ENCODE data around the gene FAM78B.

Gene FAM78B, protein sequence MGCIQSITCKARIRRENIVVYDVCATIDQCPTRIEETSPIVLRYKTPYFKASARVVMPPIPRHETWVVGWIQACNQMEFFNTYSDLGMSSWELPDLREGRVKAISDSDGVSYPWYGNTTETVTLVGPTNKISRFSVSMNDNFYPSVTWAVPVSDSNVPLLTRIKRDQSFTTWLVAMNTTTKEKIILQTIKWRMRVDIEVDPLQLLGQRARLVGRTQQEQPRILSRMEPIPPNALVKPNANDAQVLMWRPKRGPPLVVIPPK

GRCh38 chr1:166166698-166167571 lies at the start of gene FAM78B:
FAM78B (minus strand) TSS chr1:166167001; CDS start chr1:166166248, 753 bp downstream.
- Mint-ChIP-seq H3K4me3 (peak within 1 kb of the TSS; percentile 88), H3K4me1 (peaks cover 10% of the 10 kb centered on the region), H3K9me3 (no peaks in the 10 kb centered on the region), H3K27ac (no peak within 1 kb of the TSS), H3K27me3 (peaks cover 6% of the 10 kb centered on the region), H3K36me3 (no peaks in the 10 kb centered on the region)
- DNase-seq (ENCODE audit: low spot score in 2 of 2) (peak; percentile 53 to 54), ATAC-seq (ENCODE audit: low read depth) (peak; percentile 81)

DNA sequence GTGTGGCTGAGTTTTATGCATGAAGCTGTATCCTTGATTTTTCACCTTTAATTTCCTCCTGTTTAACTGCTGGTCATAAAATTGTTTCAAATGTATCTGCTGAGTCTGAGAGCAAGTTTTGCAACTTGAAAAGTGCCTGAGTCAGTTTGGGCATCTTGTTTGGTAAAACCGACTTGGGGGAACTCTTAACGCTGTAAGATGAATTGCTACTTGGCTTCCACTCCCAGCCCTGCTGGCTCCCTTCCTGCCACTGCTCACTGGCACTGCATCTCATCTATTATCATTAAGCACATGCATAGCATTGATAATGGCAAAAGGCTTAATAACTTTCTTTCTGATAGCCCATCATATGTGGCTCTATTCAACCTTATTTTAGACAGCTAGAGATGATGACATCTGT lies 35.7 kb upstream of the FAM78B start:
- DNase-seq (ENCODE audit: low spot score in 2 of 2), result no peak
- peaks cover 6% of the 10 kb centered on the region for H3K27me3 Mint-ChIP-seq
- no peaks in the 10 kb centered on the region for H3K9me3 Mint-ChIP-seq
- no peak overlapping the region for H3K27ac Mint-ChIP-seq
- H3K36me3 Mint-ChIP-seq, result no peaks in the 10 kb centered on the region
- no peaks in the 10 kb centered on the region for H3K4me1 Mint-ChIP-seq
- ATAC-seq (ENCODE audit: low read depth), result no peak
- no peak overlapping the region for H3K4me3 Mint-ChIP-seq

GRCh38 chr1:166200743-166201142 lies 33.9 kb upstream of the FAM78B start:
- H3K36me3 Mint-ChIP-seq, result no peaks in the 10 kb centered on the region
- no peak for DNase-seq (ENCODE audit: low spot score in 2 of 2)
- no peaks in the 10 kb centered on the region for H3K4me1 Mint-ChIP-seq
- no peaks in the 10 kb centered on the region for H3K9me3 Mint-ChIP-seq
- H3K27ac Mint-ChIP-seq, result no peak overlapping the region
- H3K27me3 Mint-ChIP-seq, result peaks cover 8% of the 10 kb centered on the region
- ATAC-seq (ENCODE audit: low read depth), result no peak
- no peak overlapping the region for H3K4me3 Mint-ChIP-seq

DNA sequence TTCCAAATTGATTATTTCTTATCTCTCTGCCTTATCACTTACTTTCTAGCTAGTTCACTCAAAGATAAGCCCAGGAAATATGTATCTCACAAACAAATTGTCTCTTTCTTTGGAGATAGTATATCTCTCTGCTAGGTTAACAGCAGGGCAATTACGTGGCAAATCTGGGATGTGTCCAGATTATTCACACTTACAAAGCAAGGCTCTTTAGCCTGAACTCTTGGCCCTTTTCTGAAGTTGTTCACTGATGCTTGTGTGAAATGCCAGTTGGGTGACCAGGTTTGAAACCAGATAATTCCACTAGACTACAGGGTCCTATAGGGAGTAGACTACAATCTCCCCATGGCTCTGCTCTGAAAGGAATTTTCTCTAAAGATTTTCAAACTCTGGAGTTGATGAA lies 30.8 kb upstream of the FAM78B start:
- DNase-seq (ENCODE audit: low spot score in 2 of 2) (no peak), ATAC-seq (ENCODE audit: low read depth) (no peak)
- no peaks in the 10 kb centered on the region for H3K36me3 Mint-ChIP-seq
- no peak overlapping the region for H3K4me3 Mint-ChIP-seq
- no peak overlapping the region for H3K27ac Mint-ChIP-seq
- no peaks in the 10 kb centered on the region for H3K9me3 Mint-ChIP-seq
- H3K4me1 Mint-ChIP-seq, result no peaks in the 10 kb centered on the region
- peaks cover 14% of the 10 kb centered on the region for H3K27me3 Mint-ChIP-seq

- Mint-ChIP-seq H3K36me3 (no peaks in the 10 kb centered on the region), H3K4me1 (no peaks in the 10 kb centered on the region), H3K4me3 (no peak overlapping the region), H3K9me3 (no peaks in the 10 kb centered on the region), H3K27me3 (peaks cover 14% of the 10 kb centered on the region), H3K27ac (no peak overlapping the region)
- DNase-seq (ENCODE audit: low spot score in 2 of 2) (no peak), ATAC-seq (ENCODE audit: low read depth) (no peak)
Observed at GRCh38 chr1:166197141-166197540, 30.3 kb upstream of the FAM78B start.

GRCh38 chr1:166193057-166193698 lies 26.4 kb upstream of the FAM78B start:
- Mint-ChIP-seq H3K9me3 (no peaks in the 10 kb centered on the region), H3K4me3 (no peak overlapping the region), H3K27ac (no peak overlapping the region), H3K36me3 (no peaks in the 10 kb centered on the region), H3K4me1 (no peaks in the 10 kb centered on the region), H3K27me3 (peaks cover 9% of the 10 kb centered on the region)
- DNase-seq (ENCODE audit: low spot score in 2 of 2), result no peak
- no peak for ATAC-seq (ENCODE audit: low read depth)

- H3K27me3 Mint-ChIP-seq, result peaks cover 8% of the 10 kb centered on the region
- no peaks in the 10 kb centered on the region for H3K36me3 Mint-ChIP-seq
- DNase-seq (ENCODE audit: low spot score in 2 of 2), result no peak
- ATAC-seq (ENCODE audit: low read depth), result no peak
- H3K9me3 Mint-ChIP-seq, result no peaks in the 10 kb centered on the region
- no peaks in the 10 kb centered on the region for H3K4me1 Mint-ChIP-seq
- no peak overlapping the region for H3K27ac Mint-ChIP-seq
- no peak overlapping the region for H3K4me3 Mint-ChIP-seq
Observed at GRCh38 chr1:166190400-166190799, 23.6 kb upstream of the FAM78B start.

DNA sequence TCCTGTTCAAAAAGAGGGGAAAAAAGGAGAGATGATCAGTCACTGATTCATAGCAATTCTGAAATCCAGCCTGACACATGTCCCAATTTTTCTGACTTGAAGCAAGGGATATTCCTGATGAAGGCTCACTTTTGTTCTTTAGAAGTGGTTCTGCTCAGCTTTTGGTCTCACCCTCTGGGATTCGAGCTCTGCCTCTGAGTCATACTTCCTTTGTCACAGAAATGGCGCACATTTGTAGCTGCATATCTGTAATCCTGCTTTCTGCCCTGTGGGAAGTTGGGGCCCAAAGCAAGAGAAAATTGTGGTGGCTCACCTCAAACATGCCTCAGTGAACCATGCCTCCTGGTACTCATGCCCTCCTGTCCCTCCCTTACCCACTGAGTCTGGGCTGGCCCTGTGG lies 22.3 kb upstream of the FAM78B start:
- H3K27ac Mint-ChIP-seq, result no peak overlapping the region
- no peak for DNase-seq (ENCODE audit: low spot score in 2 of 2)
- ATAC-seq (ENCODE audit: low read depth), result no peak
- no peaks in the 10 kb centered on the region for H3K36me3 Mint-ChIP-seq
- peaks cover 10% of the 10 kb centered on the region for H3K27me3 Mint-ChIP-seq
- H3K9me3 Mint-ChIP-seq, result no peaks in the 10 kb centered on the region
- H3K4me3 Mint-ChIP-seq, result no peak overlapping the region
- H3K4me1 Mint-ChIP-seq, result no peaks in the 10 kb centered on the region

DNA sequence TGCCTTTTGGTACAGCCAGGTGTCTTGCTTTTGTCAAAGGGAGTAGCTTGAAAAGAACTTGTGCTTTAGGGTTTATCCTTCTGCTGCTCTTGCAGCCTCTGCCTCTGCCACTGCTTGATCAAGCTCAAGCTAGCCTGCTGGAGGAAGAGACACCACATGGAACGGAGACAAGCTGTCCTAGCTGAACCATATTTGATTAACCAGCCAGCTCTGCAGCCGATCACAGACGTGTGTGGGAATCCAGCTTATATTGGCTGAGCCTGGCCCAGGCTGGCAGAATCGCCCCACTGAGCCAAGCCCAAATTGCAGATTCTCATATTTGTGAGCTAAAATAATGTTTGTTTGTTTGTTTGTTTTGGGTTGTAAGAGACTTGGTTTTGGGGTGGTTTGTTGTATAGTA lies 18.7 kb upstream of the FAM78B start:
- DNase-seq (ENCODE audit: low spot score in 2 of 2) (no peak), ATAC-seq (ENCODE audit: low read depth) (no peak)
- Mint-ChIP-seq H3K9me3 (no peaks in the 10 kb centered on the region), H3K27ac (no peak overlapping the region), H3K27me3 (peaks cover 9% of the 10 kb centered on the region), H3K36me3 (no peaks in the 10 kb centered on the region), H3K4me3 (no peak overlapping the region), H3K4me1 (no peaks in the 10 kb centered on the region)

GRCh38 chr1:166184897-166185296 lies 18.1 kb upstream of the FAM78B start:
- H3K4me1 Mint-ChIP-seq, result no peaks in the 10 kb centered on the region
- DNase-seq (ENCODE audit: low spot score in 2 of 2) (no peak), ATAC-seq (ENCODE audit: low read depth) (no peak)
- H3K9me3 Mint-ChIP-seq, result no peaks in the 10 kb centered on the region
- H3K27me3 Mint-ChIP-seq, result peaks cover 9% of the 10 kb centered on the region
- no peaks in the 10 kb centered on the region for H3K36me3 Mint-ChIP-seq
- H3K4me3 Mint-ChIP-seq, result no peak overlapping the region
- no peak overlapping the region for H3K27ac Mint-ChIP-seq

DNA sequence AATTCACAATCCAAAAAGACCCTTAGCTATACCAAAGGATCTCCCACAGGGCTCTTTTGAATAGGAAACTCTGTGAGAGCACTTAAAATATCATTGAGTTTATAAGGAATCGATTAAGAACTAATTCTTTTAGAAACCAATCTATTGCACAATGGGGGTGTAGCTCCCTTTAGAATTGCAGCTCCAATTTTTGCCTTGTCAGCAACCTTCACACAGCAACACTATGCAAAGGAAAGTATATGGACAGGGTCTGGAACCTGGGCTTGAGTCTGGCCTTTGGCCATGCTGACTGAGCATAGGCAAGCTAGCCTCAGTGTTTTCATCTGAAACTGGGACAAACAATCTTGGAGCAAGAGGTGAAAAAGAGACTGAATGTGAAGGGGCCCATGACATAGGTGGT lies 17.2 kb upstream of the FAM78B start:
- H3K4me1 Mint-ChIP-seq, result no peaks in the 10 kb centered on the region
- DNase-seq (ENCODE audit: low spot score in 2 of 2) (no peak), ATAC-seq (ENCODE audit: low read depth) (no peak)
- H3K9me3 Mint-ChIP-seq, result no peaks in the 10 kb centered on the region
- H3K36me3 Mint-ChIP-seq, result no peaks in the 10 kb centered on the region
- no peak overlapping the region for H3K27ac Mint-ChIP-seq
- no peak overlapping the region for H3K4me3 Mint-ChIP-seq
- H3K27me3 Mint-ChIP-seq, result peaks cover 9% of the 10 kb centered on the region

DNA sequence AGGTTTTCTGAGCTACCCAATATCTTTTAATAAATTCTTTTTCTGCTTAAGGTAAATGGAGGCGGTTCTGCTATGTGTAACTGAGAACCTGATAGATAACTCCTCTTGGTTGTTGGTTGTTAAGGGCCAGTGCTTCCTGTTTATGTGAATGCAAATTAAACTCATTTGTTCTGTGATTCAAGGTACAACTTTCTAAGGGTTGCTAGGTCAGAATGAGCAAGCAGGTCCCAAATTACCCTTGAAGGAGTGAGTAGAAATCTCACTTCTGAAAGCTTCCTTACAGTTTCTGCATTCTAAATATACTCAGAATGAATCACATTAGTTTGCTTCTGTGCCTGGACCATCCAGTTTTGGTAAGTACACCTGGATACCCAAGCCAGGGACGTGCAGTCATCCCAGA lies 15.5 kb upstream of the FAM78B start:
- no peak for ATAC-seq (ENCODE audit: low read depth)
- H3K36me3 Mint-ChIP-seq, result no peaks in the 10 kb centered on the region
- DNase-seq (ENCODE audit: low spot score in 2 of 2), result no peak
- H3K4me1 Mint-ChIP-seq, result no peaks in the 10 kb centered on the region
- no peak overlapping the region for H3K4me3 Mint-ChIP-seq
- no peaks in the 10 kb centered on the region for H3K9me3 Mint-ChIP-seq
- H3K27me3 Mint-ChIP-seq, result peaks cover 12% of the 10 kb centered on the region
- no peak overlapping the region for H3K27ac Mint-ChIP-seq

DNA sequence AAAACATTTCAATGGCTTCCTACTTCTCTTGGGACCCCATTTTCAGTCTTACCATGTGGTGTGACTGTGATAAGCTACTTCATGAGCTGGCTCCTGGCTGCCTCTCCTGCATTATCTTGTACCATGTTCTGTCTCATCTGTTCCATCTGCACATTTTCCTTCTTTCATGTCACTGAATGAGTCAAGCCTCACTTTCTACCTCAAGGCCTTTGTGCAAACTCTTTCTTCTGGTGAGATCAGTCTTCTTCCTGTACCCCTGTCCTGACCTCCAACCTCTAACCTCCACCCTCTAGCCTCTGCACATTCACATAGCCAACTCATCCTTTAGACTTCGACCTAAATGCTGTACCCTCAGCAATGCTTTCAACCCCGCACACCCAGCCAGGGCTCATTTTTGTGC lies 9.6 kb upstream of the FAM78B start:
- DNase-seq (ENCODE audit: low spot score in 2 of 2), result no peak
- ATAC-seq (ENCODE audit: low read depth), result no peak
- H3K27me3 Mint-ChIP-seq, result peaks cover 13% of the 10 kb centered on the region
- no peaks in the 10 kb centered on the region for H3K36me3 Mint-ChIP-seq
- H3K27ac Mint-ChIP-seq, result no peak overlapping the region
- no peaks in the 10 kb centered on the region for H3K4me1 Mint-ChIP-seq
- H3K4me3 Mint-ChIP-seq, result no peak overlapping the region
- H3K9me3 Mint-ChIP-seq, result no peaks in the 10 kb centered on the region

- Mint-ChIP-seq H3K4me3 (no peak overlapping the region), H3K36me3 (no peaks in the 10 kb centered on the region), H3K27me3 (peaks cover 13% of the 10 kb centered on the region), H3K9me3 (no peaks in the 10 kb centered on the region), H3K27ac (no peak overlapping the region), H3K4me1 (no peaks in the 10 kb centered on the region)
- ATAC-seq (ENCODE audit: low read depth) (no peak), DNase-seq (ENCODE audit: low spot score in 2 of 2) (no peak)
Observed at GRCh38 chr1:166175032-166175431, 8.2 kb upstream of the FAM78B start.
